SJSA1 (cell line): ENCODE data around the gene CLDN22. TPM values are rescaled to one million over a fixed set of nuclear protein-coding genes. Genes with fewer than 3 reads are reported as not detected.

Experiments used
- DNase-seq, 2 experiments: peaks; one replicate each; pipeline ENCODE4 v3.0.0-alpha.2; 2015 to 2020; ENCODE audit warnings: low spot score in 2 of 2, low read depth in 1 of 2
- H3K27ac ChIP-seq: fragments of 250-450 bp; sonication (Bioruptor Pico); 2 replicates; pipeline ENCODE4 v1.5.1; 2020; ENCODE audit warnings: mild to moderate bottlenecking, moderate library complexity
- H3K27me3 ChIP-seq: fragments of 250-450 bp; sonication (Bioruptor Pico); replicated peaks from 2 replicates; pipeline ENCODE4 v1.5.1; 2020; ENCODE audit warnings: mild to moderate bottlenecking, moderate library complexity
- H3K36me3 ChIP-seq: fragments of 250-450 bp; sonication (Bioruptor Pico); 2 replicates; pipeline ENCODE4 v1.5.1; 2020; ENCODE audit warnings: mild to moderate bottlenecking
- H3K4me1 ChIP-seq: fragments of 250-450 bp; sonication (Bioruptor Pico); replicated peaks from 2 replicates; pipeline ENCODE4 v1.6.1; 2021; ENCODE audit warnings: mild to moderate bottlenecking
- H3K4me3 ChIP-seq: fragments of 250-450 bp; sonication (Bioruptor Pico); 2 replicates; pipeline ENCODE4 v1.5.1; 2020; ENCODE audit warnings: mild to moderate bottlenecking
- H3K9me3 ChIP-seq: fragments of 250-450 bp; sonication (Bioruptor Pico); replicated peaks from 2 replicates; pipeline ENCODE4 v1.5.1; 2020; ENCODE audit warnings: mild to moderate bottlenecking
- total RNA-seq: library from RNA; depleted of rRNA; stranded (reverse); fragments of >200 nt; shearing (Covaris generic); gene quantifications from 2 replicates; pipeline ENCODE4 v1.2.3, GENCODE V29; 2014

Gene CLDN22
- total RNA-seq, 1 experiment from 2014 or later: not detected

- Histone ChIP-seq H3K27me3 (no peaks in the 10 kb centered on the region), H3K4me3 (no peak overlapping the region), H3K27ac (no peak overlapping the region), H3K4me1 (peaks cover 17% of the 10 kb centered on the region), H3K9me3 (peaks cover 4% of the 10 kb centered on the region; the same call in 1 of the 2 replicates), H3K36me3 (no peaks in the 10 kb centered on the region)
- no peak for DNase-seq
Measured at GRCh38 chr4:183353557-183353956, 33.5 kb upstream of the CLDN22 start.

DNA sequence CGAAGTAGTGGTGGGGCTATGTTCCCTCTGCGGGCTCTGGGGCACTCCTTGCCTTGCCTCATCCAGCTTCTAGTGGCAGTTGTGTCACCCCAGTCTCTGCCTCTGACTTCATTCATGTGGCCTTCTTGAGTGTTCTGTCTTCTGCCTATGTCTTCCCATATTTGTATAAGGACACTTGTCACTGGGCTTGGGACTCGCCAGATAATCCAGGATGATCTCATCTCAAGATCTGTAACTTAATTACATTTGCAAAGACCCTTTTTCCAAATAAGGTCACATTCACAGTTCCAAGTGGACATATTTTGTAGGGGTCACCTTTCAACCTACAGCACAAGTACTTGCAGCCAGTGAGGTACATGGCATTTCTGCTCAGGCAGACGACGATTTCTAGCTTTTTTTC is 32.5 kb upstream of the CLDN22 start:
- Histone ChIP-seq H3K27ac (no peak overlapping the region), H3K36me3 (no peaks in the 10 kb centered on the region), H3K27me3 (no peaks in the 10 kb centered on the region), H3K4me3 (no peak overlapping the region), H3K9me3 (no peaks in the 10 kb centered on the region), H3K4me1 (peaks cover 19% of the 10 kb centered on the region)
- no peak for DNase-seq

- Histone ChIP-seq H3K36me3 (no peaks in the 10 kb centered on the region), H3K9me3 (no peaks in the 10 kb centered on the region), H3K4me3 (no peak overlapping the region), H3K27me3 (no peaks in the 10 kb centered on the region), H3K27ac (no peak overlapping the region), H3K4me1 (peaks cover 14% of the 10 kb centered on the region)
- no peak for DNase-seq
Measured at GRCh38 chr4:183350317-183351071, 30.4 kb upstream of the CLDN22 start.

- no peak for DNase-seq
- Histone ChIP-seq H3K27ac (peak overlapping the region; percentile 21; the same call in 1 of the 2 replicates), H3K4me3 (no peak overlapping the region), H3K36me3 (no peaks in the 10 kb centered on the region), H3K27me3 (no peaks in the 10 kb centered on the region), H3K9me3 (no peaks in the 10 kb centered on the region), H3K4me1 (peaks cover 13% of the 10 kb centered on the region)
Measured at GRCh38 chr4:183349673-183350072, 29.6 kb upstream of the CLDN22 start.

- peaks cover 13% of the 10 kb centered on the region for H3K4me1 ChIP-seq
- peak; percentile 59 to 65 for DNase-seq
Measured at GRCh38 chr4:183348706-183349659, 28.9 kb upstream of the CLDN22 start.

GRCh38 chr4:183348136-183348535 is 28.1 kb upstream of the CLDN22 start:
- H3K9me3 ChIP-seq: no peaks in the 10 kb centered on the region
- H3K27ac ChIP-seq: no peak overlapping the region
- H3K27me3 ChIP-seq: no peaks in the 10 kb centered on the region
- no peak overlapping the region for H3K4me3 ChIP-seq
- DNase-seq: no peak
- no peaks in the 10 kb centered on the region for H3K36me3 ChIP-seq
- H3K4me1 ChIP-seq: peaks cover 13% of the 10 kb centered on the region

More at GRCh38 chr4:183348706-183349659, 28.9 kb upstream of the CLDN22 start:
- Histone ChIP-seq H3K27ac (peak overlapping the region; percentile 21), H3K36me3 (no peaks in the 10 kb centered on the region), H3K4me3 (no peak overlapping the region), H3K27me3 (no peaks in the 10 kb centered on the region), H3K9me3 (no peaks in the 10 kb centered on the region)

DNA sequence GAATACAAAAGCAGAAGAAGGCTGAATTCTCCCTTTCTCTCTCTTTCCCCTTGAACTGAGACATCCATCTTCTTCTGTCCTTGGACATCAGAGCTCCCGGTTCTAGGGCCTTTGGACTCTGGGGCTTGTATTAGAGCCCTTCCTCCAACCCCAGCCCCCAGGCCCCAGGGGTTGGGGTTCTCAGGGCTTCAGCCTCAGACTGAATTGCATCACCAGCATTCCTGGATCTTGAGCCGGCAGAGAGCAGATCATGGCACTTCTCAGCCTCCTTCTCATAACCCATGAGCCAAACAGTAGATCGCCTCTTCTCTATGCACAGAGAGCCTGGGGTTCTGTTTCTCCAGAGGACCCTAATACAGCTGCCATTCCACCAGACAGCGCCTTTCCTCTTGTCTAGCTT is 27.5 kb upstream of the CLDN22 start:
- H3K4me3 ChIP-seq: no peak overlapping the region
- no peaks in the 10 kb centered on the region for H3K36me3 ChIP-seq
- no peak overlapping the region for H3K27ac ChIP-seq
- peaks cover 13% of the 10 kb centered on the region for H3K4me1 ChIP-seq
- DNase-seq: no peak
- H3K27me3 ChIP-seq: no peaks in the 10 kb centered on the region
- H3K9me3 ChIP-seq: no peaks in the 10 kb centered on the region

GRCh38 chr4:183347146-183347545 is 27.1 kb upstream of the CLDN22 start:
- no peaks in the 10 kb centered on the region for H3K9me3 ChIP-seq
- no peak overlapping the region for H3K4me3 ChIP-seq
- no peaks in the 10 kb centered on the region for H3K36me3 ChIP-seq
- H3K27me3 ChIP-seq: no peaks in the 10 kb centered on the region
- peaks cover 13% of the 10 kb centered on the region for H3K4me1 ChIP-seq
- H3K27ac ChIP-seq: no peak overlapping the region
- no peak for DNase-seq

DNA sequence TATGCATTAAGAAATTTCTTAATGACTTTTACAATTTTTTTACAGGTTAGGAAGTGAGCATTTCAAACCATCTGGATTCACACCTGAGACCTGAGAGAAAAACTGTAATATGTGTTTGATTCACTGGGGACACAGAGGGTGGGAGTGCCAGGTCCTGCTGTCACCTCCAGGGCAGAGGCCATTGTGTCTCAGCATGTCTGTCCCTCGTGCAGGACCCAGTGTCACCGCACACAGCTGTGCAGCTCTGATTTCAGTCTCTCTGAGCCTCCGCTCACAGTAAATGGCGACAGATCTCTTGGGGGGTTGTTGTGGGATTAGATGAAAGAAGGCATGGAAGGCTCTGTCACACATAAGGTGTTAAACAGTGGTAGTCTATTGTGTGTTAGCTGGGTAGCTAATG is 25.2 kb upstream of the CLDN22 start:
- no peaks in the 10 kb centered on the region for H3K27me3 ChIP-seq
- no peak overlapping the region for H3K27ac ChIP-seq
- no peak for DNase-seq
- H3K36me3 ChIP-seq: no peaks in the 10 kb centered on the region
- H3K4me1 ChIP-seq: peaks cover 13% of the 10 kb centered on the region
- H3K9me3 ChIP-seq: no peaks in the 10 kb centered on the region
- H3K4me3 ChIP-seq: no peak overlapping the region

- no peak overlapping the region for H3K27ac ChIP-seq
- H3K36me3 ChIP-seq: no peaks in the 10 kb centered on the region
- H3K4me1 ChIP-seq: peaks cover 13% of the 10 kb centered on the region
- DNase-seq: no peak
- no peak overlapping the region for H3K4me3 ChIP-seq
- H3K27me3 ChIP-seq: no peaks in the 10 kb centered on the region
- H3K9me3 ChIP-seq: no peaks in the 10 kb centered on the region
Measured at GRCh38 chr4:183344523-183345255, 24.6 kb upstream of the CLDN22 start.

DNA sequence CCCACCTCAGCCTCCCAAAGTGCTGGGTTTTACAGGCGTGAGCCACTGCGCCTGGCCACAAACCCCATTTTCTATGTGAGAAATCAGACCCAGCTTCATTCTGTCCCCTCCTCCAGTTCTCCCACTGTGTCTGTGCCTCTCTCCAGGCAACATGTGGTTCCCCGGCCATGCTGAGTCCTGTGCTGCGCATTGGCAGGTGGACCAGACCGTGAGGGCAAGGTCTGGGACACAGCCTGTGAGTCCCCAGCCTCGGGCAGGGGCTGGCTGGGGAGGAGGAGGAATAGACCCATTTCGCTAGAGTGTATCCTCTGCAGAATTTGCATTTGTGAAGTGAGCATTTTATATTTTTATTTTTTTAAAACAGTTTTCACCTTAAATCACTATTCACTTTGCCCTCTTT is 23.7 kb upstream of the CLDN22 start:
- Histone ChIP-seq H3K27ac (no peak overlapping the region), H3K9me3 (no peaks in the 10 kb centered on the region), H3K4me1 (peaks cover 3% of the 10 kb centered on the region), H3K27me3 (no peaks in the 10 kb centered on the region), H3K36me3 (no peaks in the 10 kb centered on the region), H3K4me3 (no peak overlapping the region)
- no peak for DNase-seq

DNA sequence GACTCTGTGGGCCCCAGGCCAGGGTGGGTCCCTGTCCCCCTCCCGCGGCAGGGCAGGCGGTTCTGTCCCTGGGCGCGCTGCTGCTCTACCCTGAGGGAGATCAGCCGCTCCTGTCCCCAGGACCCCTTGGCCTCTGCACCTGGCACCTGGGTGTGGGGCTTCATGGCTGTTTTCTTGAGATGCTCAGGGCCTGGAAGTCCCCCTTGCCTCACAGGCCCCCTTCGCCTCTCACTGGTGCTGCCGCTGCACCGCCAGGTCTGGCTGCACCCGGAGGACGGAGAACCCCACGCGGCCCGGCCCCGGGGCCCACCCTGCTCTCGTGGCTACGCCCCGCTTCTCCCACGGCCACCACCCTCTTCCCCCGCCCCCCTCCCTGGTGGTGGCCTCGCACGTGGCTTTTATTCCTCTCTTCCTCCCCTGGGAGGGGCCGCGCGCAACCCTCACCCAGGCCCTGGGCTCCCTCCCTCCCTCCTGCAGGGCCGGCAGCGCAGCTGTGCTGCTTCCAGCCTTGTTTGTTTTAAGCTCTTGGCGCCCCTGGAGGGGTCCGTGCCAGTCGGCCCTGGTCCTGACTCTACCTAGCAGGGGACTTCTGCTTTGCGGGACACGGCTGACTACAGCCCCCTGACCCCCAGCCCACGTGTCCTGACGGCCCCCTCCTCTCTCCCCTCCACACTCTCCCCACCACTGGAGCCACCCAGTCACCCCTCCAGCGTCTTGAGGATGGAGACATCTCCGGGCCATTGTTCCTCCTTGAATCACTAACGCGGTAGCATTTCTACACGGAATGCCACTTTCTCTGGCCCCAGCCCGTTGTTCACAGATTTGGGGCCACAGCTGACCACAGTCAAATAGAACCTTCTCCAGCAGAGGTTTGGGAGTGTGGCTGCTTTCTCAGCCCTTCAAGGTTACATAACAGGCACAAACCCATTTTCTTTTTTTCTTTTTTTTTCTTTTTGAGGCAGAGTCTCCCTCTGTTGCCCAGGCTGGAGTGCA is 22.8 kb upstream of the CLDN22 start:
- Histone ChIP-seq H3K36me3 (no peaks in the 10 kb centered on the region), H3K4me3 (no peak overlapping the region), H3K9me3 (no peaks in the 10 kb centered on the region)

GRCh38 chr4:183337833-183338232 is 17.8 kb upstream of the CLDN22 start:
- H3K27me3 ChIP-seq: no peaks in the 10 kb centered on the region
- DNase-seq: no peak
- peaks cover 17% of the 10 kb centered on the region for H3K4me1 ChIP-seq
- no peak overlapping the region for H3K4me3 ChIP-seq
- H3K27ac ChIP-seq: no peak overlapping the region
- H3K9me3 ChIP-seq: no peaks in the 10 kb centered on the region
- H3K36me3 ChIP-seq: no peaks in the 10 kb centered on the region

More for the DNA sequence above, 22.8 kb upstream of the CLDN22 start:
- Histone ChIP-seq H3K4me1 (no peaks in the 10 kb centered on the region), H3K27me3 (no peaks in the 10 kb centered on the region), H3K27ac (no peak overlapping the region)
- DNase-seq: no peak
